HG02885 (cell line): ENCODE measurements around the gene STEEP1.

ENCODE experiments used
- ATAC-seq: cut with Tn5 transposase; IDR thresholded peaks from one replicate; pipeline ENCODE4 v1.9.1; 2021; ENCODE audit warnings: mild to moderate bottlenecking; ENCODE audit not compliant: unreplicated experiment, poor library complexity

The STEEP1 gene

DNA sequence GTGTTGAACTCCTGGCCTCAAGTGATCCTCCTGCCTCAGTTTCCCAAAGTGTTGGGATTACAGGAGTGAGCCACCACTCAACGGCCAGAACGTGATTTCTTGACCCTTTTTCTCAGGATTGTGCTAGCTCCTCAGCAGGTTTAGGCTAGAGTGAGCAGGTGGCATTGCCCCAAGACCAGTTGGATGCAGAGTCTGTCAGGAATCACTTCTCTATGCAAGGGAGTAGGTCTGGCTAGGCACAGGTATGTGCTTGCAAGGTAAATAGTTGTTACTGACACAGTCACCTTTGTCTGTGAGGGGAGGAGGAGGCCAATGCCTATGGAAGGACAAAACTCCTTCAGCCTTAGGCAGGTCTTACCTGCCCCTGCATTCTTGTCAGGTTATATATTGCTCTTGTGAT is 72.7 kb downstream of the STEEP1 start:
- no peak for ATAC-seq

DNA sequence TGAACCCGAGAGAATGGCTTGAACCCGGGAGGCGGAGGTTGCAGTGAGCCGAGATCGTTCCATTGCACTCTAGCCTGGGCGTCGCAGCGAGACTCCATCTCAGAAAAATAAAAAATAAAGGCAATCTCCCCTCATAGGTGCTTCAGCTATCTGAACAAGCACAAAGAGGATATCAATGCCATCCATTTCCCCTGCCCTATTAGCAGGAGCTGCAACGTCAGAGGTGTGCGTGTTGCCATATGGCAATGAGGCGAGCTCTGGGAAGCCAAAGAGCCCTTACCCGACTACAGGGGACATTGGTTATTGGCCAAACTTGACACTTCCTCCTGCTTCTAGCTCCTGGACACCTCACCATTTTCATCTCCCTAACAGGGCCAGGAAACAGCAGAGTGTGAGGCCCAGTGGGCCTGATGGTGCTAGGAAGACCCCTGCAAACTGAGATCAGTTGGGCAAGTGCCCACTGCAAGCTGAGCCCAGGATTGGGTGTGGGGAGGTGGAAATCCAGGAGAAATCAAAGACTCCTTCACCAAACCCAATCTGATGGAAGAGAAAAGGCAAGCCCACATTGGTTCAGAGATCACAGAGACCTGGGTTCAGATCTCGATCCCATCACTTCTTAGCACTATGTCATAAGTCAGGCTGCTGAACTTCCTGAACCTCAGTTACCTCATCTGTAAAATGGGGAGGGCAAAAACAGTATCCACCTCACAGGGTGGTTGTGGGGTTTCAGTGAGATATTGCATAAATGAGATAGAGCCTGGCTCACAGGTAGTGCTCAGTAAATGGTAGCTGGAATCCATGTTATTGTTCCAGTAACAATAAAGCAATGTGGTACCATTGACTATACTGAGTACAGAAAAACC is 75.8 kb downstream of the STEEP1 start:
- ATAC-seq, result no peak

DNA sequence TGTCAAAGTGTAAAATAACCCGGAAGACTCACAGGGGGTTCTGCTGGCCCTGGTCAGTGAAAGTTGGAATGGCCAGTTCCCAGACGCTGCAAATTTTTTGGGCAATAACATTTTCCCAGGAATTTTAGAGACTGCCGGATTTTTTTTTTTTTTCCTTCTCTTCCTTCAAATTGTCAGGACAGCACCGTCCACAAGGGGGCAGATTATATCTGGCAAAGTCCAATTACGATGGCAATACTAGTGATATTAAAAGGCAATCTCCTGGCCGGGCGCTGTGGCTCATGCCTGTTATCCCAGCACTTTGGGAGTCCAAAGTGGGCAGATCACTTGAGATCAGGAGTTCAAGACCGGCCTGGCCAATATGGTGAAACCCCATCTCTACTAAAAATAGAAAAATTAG is 76.5 kb downstream of the STEEP1 start:
- ATAC-seq, result no peak
